ENCODE results near the gene CERS6. TPM values are rescaled to one million over a fixed set of nuclear protein-coding genes. Genes with fewer than 3 reads are reported as not detected.

CERS6 gene
- polyA plus RNA-seq, 1 donor (not counting 4 experiments of a cell fraction or from before 2014, with no cell fraction given): 19.5 TPM

GRCh38 chr2:168416555-168416954 is 39.5 kb upstream of the CERS6 start:
- no peaks in the 10 kb centered on the region for H3K27me3 ChIP-seq (ENCODE audit: control insufficient read depth, extremely low read depth, insufficient read depth, low read length)
- FAIRE-seq (no peak), DNase-seq (ENCODE audit: low read depth, low spot score) (no peak)
- dilution Hi-C loops (cut with MboI; ENCODE audit: extremely low pct_ligation_motif_present, low sequenced_read_pairs): no loop called here
- H3K9me3 ChIP-seq (ENCODE audit: control insufficient read depth, low read depth, low read length): peaks cover 3% of the 10 kb centered on the region
- no peak overlapping the region for H3K27ac ChIP-seq (ENCODE audit: control insufficient read depth, insufficient read depth, low read length)
- no peaks in the 10 kb centered on the region for H3K79me2 ChIP-seq (ENCODE audit: control insufficient read depth, insufficient read depth, low read length)
- TF ChIP-seq CTCF (optimal IDR thresholded peaks at IDR 0.05 in 1 of 3, IDR thresholded peaks at IDR 0.05 in 1 of 3, conservative IDR thresholded peaks at IDR 0.05 in 1 of 3; ENCODE audit: extremely low read depth in 1 of 3, insufficient read depth in 2 of 3, low read length in 3 of 3): no peak
- TF ChIP-seq EZH2 (IDR thresholded peaks at IDR 0.05; ENCODE audit: low read length): no peak
- no peaks in the 10 kb centered on the region for H4K20me1 ChIP-seq (ENCODE audit: control insufficient read depth, extremely low read depth, insufficient read depth, low read length)
- no peaks in the 10 kb centered on the region for H3K36me3 ChIP-seq (ENCODE audit: control insufficient read depth in 2 of 2, extremely low read depth in 1 of 2, insufficient read depth in 2 of 2, low read length in 2 of 2)
- H3K9ac ChIP-seq (ENCODE audit: control insufficient read depth, extremely low read depth, insufficient read depth, low read length): no peak overlapping the region
- no peak overlapping the region for H3K4me2 ChIP-seq (ENCODE audit: control insufficient read depth, extremely low read depth, insufficient read depth, low read depth, low read length)
- no peaks in the 10 kb centered on the region for H3K9me1 ChIP-seq (ENCODE audit: control insufficient read depth, extremely low read depth, insufficient read depth, low read length)
- no peaks in the 10 kb centered on the region for H3K4me1 ChIP-seq (ENCODE audit: control insufficient read depth, extremely low read depth, insufficient read depth, low read length)
- no peak overlapping the region for H2AFZ ChIP-seq (ENCODE audit: control insufficient read depth, low read length)
- no peak overlapping the region for H3K4me3 ChIP-seq (ENCODE audit: control insufficient read depth in 2 of 3, extremely low read depth in 1 of 3, insufficient read depth in 2 of 3, low read depth in 1 of 3, low read length in 3 of 3)

- H3K4me2 ChIP-seq (ENCODE audit: control insufficient read depth, extremely low read depth, insufficient read depth, low read depth, low read length): no peak overlapping the region
- H3K4me3 ChIP-seq (ENCODE audit: control insufficient read depth in 2 of 3, extremely low read depth in 1 of 3, insufficient read depth in 2 of 3, low read depth in 1 of 3, low read length in 3 of 3): no peak overlapping the region
- dilution Hi-C loops (cut with MboI; ENCODE audit: extremely low pct_ligation_motif_present, low sequenced_read_pairs): no loop called here
- H3K9ac ChIP-seq (ENCODE audit: control insufficient read depth, extremely low read depth, insufficient read depth, low read length): no peak overlapping the region
- no peaks in the 10 kb centered on the region for H3K4me1 ChIP-seq (ENCODE audit: control insufficient read depth, extremely low read depth, insufficient read depth, low read length)
- H3K9me3 ChIP-seq (ENCODE audit: control insufficient read depth, low read depth, low read length): no peaks in the 10 kb centered on the region
- H4K20me1 ChIP-seq (ENCODE audit: control insufficient read depth, extremely low read depth, insufficient read depth, low read length): no peaks in the 10 kb centered on the region
- DNase-seq (ENCODE audit: low read depth, low spot score) (no peak), FAIRE-seq (no peak)
- no peaks in the 10 kb centered on the region for H3K79me2 ChIP-seq (ENCODE audit: control insufficient read depth, insufficient read depth, low read length)
- H3K27ac ChIP-seq (ENCODE audit: control insufficient read depth, insufficient read depth, low read length): no peak overlapping the region
- H3K36me3 ChIP-seq (ENCODE audit: control insufficient read depth in 2 of 2, extremely low read depth in 1 of 2, insufficient read depth in 2 of 2, low read length in 2 of 2): no peaks in the 10 kb centered on the region
- no peaks in the 10 kb centered on the region for H3K27me3 ChIP-seq (ENCODE audit: control insufficient read depth, extremely low read depth, insufficient read depth, low read length)
- H2AFZ ChIP-seq (ENCODE audit: control insufficient read depth, low read length): no peak overlapping the region
- no peak for TF ChIP-seq CTCF (optimal IDR thresholded peaks at IDR 0.05 in 1 of 3, IDR thresholded peaks at IDR 0.05 in 1 of 3, conservative IDR thresholded peaks at IDR 0.05 in 1 of 3; ENCODE audit: extremely low read depth in 1 of 3, insufficient read depth in 2 of 3, low read length in 3 of 3)
- TF ChIP-seq EZH2 (IDR thresholded peaks at IDR 0.05; ENCODE audit: low read length): no peak
- no peaks in the 10 kb centered on the region for H3K9me1 ChIP-seq (ENCODE audit: control insufficient read depth, extremely low read depth, insufficient read depth, low read length)
Measured at GRCh38 chr2:168422584-168422983, 33.5 kb upstream of the CERS6 start.
